Measurements from ENCODE around the gene ALDH5A1.
"Not testable (repeated sequence)": the region's sequence is repeated elsewhere in the genome, so short reads cannot be mapped to it uniquely, and the experiment has no call there.

The ALDH5A1 gene

GRCh38 chr6:24506814-24507520 lies 12.2 kb downstream of the ALDH5A1 start:
- Histone ChIP-seq H3K9me2 (replicated peaks; ENCODE audit: low read depth, low read length) (no peaks in the 10 kb centered on the region), H4K20me1 (ENCODE audit: insufficient read depth, low read length, poor library complexity, severe bottlenecking) (no peaks in the 10 kb centered on the region), H3K9me3 (ENCODE audit: insufficient read depth, low read depth, low read length) (no peaks in the 10 kb centered on the region), H3K36me3 (ENCODE audit: insufficient read depth, low read length) (no peaks in the 10 kb centered on the region), H3K4me3 (ENCODE audit: low read length, poor library complexity, severe bottlenecking) (no peak overlapping the region), H2AFZ (ENCODE audit: low read length) (no peak overlapping the region), H3K9ac (ENCODE audit: low read depth, low read length, poor library complexity, severe bottlenecking) (no peak overlapping the region), H3K27me3 (ENCODE audit: insufficient read depth, low read length, poor library complexity, severe bottlenecking) (no peaks in the 10 kb centered on the region), H3F3A (ENCODE audit: low read depth) (no peaks in the 10 kb centered on the region), H3K4me1 (ENCODE audit: insufficient read depth, low read length, poor library complexity, severe bottlenecking) (no peaks in the 10 kb centered on the region), H3K4me2 (ENCODE audit: low read depth, low read length, poor library complexity, severe bottlenecking) (no peak overlapping the region), H3K79me2 (ENCODE audit: insufficient read depth, low read length) (no peaks in the 10 kb centered on the region)
- TF ChIP-seq CTCF (conservative IDR thresholded peaks at IDR 0.05; ENCODE audit: low read length) (no peak), EZH2phosphoT487 (IDR thresholded peaks at IDR 0.05; ENCODE audit: borderline replicate concordance) (no peak)

- H3K9me2 ChIP-seq (replicated peaks; ENCODE audit: low read depth, low read length); H3K36me3 ChIP-seq (ENCODE audit: insufficient read depth, low read length); H3K9me3 ChIP-seq (ENCODE audit: insufficient read depth, low read depth, low read length); H4K20me1 ChIP-seq (ENCODE audit: insufficient read depth, low read length, poor library complexity, severe bottlenecking); H3K79me2 ChIP-seq (ENCODE audit: insufficient read depth, low read length); H3K9ac ChIP-seq (ENCODE audit: low read depth, low read length, poor library complexity, severe bottlenecking); H2AFZ ChIP-seq (ENCODE audit: low read length); H3K4me2 ChIP-seq (ENCODE audit: low read depth, low read length, poor library complexity, severe bottlenecking); H3K27me3 ChIP-seq (ENCODE audit: insufficient read depth, low read length, poor library complexity, severe bottlenecking); H3K4me1 ChIP-seq (ENCODE audit: insufficient read depth, low read length, poor library complexity, severe bottlenecking); H3F3A ChIP-seq (ENCODE audit: low read depth); H3K4me3 ChIP-seq (ENCODE audit: low read length, poor library complexity, severe bottlenecking): not testable (repeated sequence)
These were observed 17.2 kb downstream of the ALDH5A1 start for GRCh38 chr6:24511976-24512375.

- Histone ChIP-seq H3K4me3 (ENCODE audit: low read length, poor library complexity, severe bottlenecking) (no peak overlapping the region), H4K20me1 (ENCODE audit: insufficient read depth, low read length, poor library complexity, severe bottlenecking) (no peaks in the 10 kb centered on the region), H3K4me1 (ENCODE audit: insufficient read depth, low read length, poor library complexity, severe bottlenecking) (no peaks in the 10 kb centered on the region), H3K9ac (ENCODE audit: low read depth, low read length, poor library complexity, severe bottlenecking) (no peak overlapping the region), H3K9me2 (replicated peaks; ENCODE audit: low read depth, low read length) (no peaks in the 10 kb centered on the region), H2AFZ (ENCODE audit: low read length) (no peak overlapping the region), H3K79me2 (ENCODE audit: insufficient read depth, low read length) (no peaks in the 10 kb centered on the region), H3K36me3 (ENCODE audit: insufficient read depth, low read length) (peaks cover 8% of the 10 kb centered on the region; the same call in 1 of the 2 replicates), H3K9me3 (ENCODE audit: insufficient read depth, low read depth, low read length) (no peaks in the 10 kb centered on the region), H3F3A (ENCODE audit: low read depth) (no peaks in the 10 kb centered on the region), H3K4me2 (ENCODE audit: low read depth, low read length, poor library complexity, severe bottlenecking) (no peak overlapping the region), H3K27me3 (ENCODE audit: insufficient read depth, low read length, poor library complexity, severe bottlenecking) (no peaks in the 10 kb centered on the region)
- TF ChIP-seq CTCF (conservative IDR thresholded peaks at IDR 0.05; ENCODE audit: low read length) (no peak), EZH2phosphoT487 (IDR thresholded peaks at IDR 0.05; ENCODE audit: borderline replicate concordance) (no peak)
These were observed 18.8 kb downstream of the ALDH5A1 start for GRCh38 chr6:24513602-24514001.
